Esophagus squamous epithelium (tissue), 5 donors: Measurements from ENCODE around the gene DNM3. TPM values are rescaled to one million over a fixed set of nuclear protein-coding genes. Genes with fewer than 3 reads are reported as not detected.

Experiments
- DNase-seq: peaks from one replicate; lab custom pipeline; 2025; lab: John Stamatoyannopoulos, UW
- H3K27ac ChIP-seq, 4 donors: fragments of 200-600 bp; sonication (generic); one replicate each; pipeline ENCODE4 v1.5.1; 2016 to 2019; ENCODE audit warnings: mild to moderate bottlenecking in 1 of 4
- H3K27me3 ChIP-seq, 4 donors: fragments of 200-600 bp; sonication (generic); 1 replicate in 3 of 4; 2 replicates in 1 of 4; pipeline versions ENCODE4 v1.5.1 to v1.6.0; 2017 to 2021; ENCODE audit warnings: antibody characterized with exemption in 1 of 4
- H3K36me3 ChIP-seq, 3 donors: fragments of 200-600 bp; sonication (generic); one replicate each; pipeline ENCODE4 v1.5.1; 2016 to 2019
- H3K4me1 ChIP-seq, 3 donors: fragments of 200-600 bp; sonication (generic); one replicate each; pipeline ENCODE4 v1.5.1; 2017 to 2019
- H3K4me3 ChIP-seq, 4 donors: fragments of 200-600 bp; sonication (generic); 1 replicate in 3 of 4; 2 replicates in 1 of 4; pipeline ENCODE4 v1.5.1; 2016 to 2019; ENCODE audit warnings: mild to moderate bottlenecking in 2 of 4, moderate library complexity in 1 of 4
- H3K9me3 ChIP-seq, 3 donors: fragments of 200-600 bp; sonication (generic); one replicate each; pipeline ENCODE4 v1.5.1; 2016 to 2019
- POLR2A ChIP-seq, 4 donors: fragments of 450-650 bp; IDR thresholded peaks; one replicate each; pipeline ENCODE4 v1.6.1; 2017; ENCODE audit warnings: antibody characterized with exemption in 4 of 4, mild to moderate bottlenecking in 4 of 4, moderate library complexity in 3 of 4
- WGBS, 2 donors: methylation state at CpG; one replicate each; pipeline ENCODE4 v1.1.5; 2018; 5-methylcytosine and 5-hydroxymethylcytosine counted together
- intact Hi-C: fragments of 100-400 bp; cut with DNase I; formaldehyde crosslinking; loops from one replicate; pipeline ENCODE4 v1.15.0; 2022
- total RNA-seq, 4 donors: library from RNA; depleted of rRNA; stranded (reverse); fragments of >200 nt; gene quantifications; one replicate each; pipeline ENCODE4 v1.1.0, GENCODE V29; 2016
- TF ChIP-seq, protein P1 (sequence below), 6 experiments: fragments of 450-650 bp in 4 of 6; fragments of 200-600 bp in 2 of 6; sonication (generic) in 2 of 6; IDR thresholded peaks; one replicate each; pipeline ENCODE4 v1.5.1; 2016 to 2019; ENCODE audit warnings: antibody characterized with exemption in 6 of 6, mild to moderate bottlenecking in 4 of 6, moderate library complexity in 4 of 6
- donor health status: DM: yes; HTN: yes; CAD: no.

The DNM3 gene
- total RNA-seq, 4 donors from 2014 or later: 0.91 to 3.2 (median 1.8) TPM

DNA sequence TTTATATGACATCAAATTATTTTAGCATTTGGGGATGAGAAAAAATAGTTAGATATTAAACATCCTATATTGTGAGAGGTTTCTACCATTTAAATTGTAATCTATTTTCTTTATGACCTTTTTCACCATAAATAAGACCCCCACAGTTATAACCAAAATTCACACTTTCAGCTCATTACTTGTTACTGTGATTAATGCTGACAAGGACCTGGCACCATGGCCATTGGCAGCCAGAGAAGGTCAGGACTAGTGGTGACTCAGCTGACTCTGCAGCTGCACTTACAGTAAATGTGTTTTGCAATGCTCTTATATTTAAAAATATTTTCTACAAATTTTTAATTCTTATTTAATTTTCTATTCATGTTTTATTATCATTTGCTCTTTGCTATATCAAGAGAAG lies 445.9 kb downstream of the DNM3 start:
- Histone ChIP-seq H3K9me3 (no peaks in the 10 kb centered on the region), H3K36me3 (no peaks in the 10 kb centered on the region), H3K27me3 (no peaks in the 10 kb centered on the region), H3K4me3 (no peak overlapping the region), H3K27ac (peak overlapping the region in 2 of 4 donors; percentile 11 to 64), H3K4me1 (peaks cover 0 to 18% (median 3%) of the 10 kb centered on the region in 3 donors)
- no peak for TF ChIP-seq POLR2A (IDR thresholded peaks at IDR 0.05)
- TF ChIP-seq, protein P1, sequence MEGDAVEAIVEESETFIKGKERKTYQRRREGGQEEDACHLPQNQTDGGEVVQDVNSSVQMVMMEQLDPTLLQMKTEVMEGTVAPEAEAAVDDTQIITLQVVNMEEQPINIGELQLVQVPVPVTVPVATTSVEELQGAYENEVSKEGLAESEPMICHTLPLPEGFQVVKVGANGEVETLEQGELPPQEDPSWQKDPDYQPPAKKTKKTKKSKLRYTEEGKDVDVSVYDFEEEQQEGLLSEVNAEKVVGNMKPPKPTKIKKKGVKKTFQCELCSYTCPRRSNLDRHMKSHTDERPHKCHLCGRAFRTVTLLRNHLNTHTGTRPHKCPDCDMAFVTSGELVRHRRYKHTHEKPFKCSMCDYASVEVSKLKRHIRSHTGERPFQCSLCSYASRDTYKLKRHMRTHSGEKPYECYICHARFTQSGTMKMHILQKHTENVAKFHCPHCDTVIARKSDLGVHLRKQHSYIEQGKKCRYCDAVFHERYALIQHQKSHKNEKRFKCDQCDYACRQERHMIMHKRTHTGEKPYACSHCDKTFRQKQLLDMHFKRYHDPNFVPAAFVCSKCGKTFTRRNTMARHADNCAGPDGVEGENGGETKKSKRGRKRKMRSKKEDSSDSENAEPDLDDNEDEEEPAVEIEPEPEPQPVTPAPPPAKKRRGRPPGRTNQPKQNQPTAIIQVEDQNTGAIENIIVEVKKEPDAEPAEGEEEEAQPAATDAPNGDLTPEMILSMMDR (IDR thresholded peaks at IDR 0.05): no peak
- no peak for DNase-seq
- intact Hi-C loops: loop anchor here (10.0 kb wide), 1 partner anchor 108 kb away; no protein-coding TSS in a partner anchor

DNA sequence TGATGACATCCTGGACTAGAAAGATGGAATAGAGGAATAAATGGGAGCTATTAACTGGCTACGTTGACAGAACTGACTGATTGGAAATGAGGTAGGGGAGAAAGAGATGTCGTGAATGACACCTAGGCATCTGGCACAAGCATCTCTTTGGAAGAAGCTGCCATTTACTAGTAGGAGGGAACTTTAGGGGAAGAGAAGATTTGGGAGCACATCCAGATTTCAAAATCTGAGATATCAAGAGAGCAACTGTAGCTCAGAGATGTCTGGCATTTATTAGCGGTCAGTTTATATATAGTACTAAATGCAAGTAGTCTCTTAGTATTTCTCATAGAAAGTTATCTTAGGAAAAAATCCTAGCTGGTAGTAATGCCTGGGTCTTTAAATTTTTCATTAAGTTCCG lies 447.3 kb downstream of the DNM3 start:
- Histone ChIP-seq H3K4me1 (peaks cover 0 to 18% (median 3%) of the 10 kb centered on the region in 3 donors), H3K4me3 (no peak overlapping the region), H3K27ac (no peak overlapping the region), H3K27me3 (no peaks in the 10 kb centered on the region), H3K36me3 (no peaks in the 10 kb centered on the region), H3K9me3 (no peaks in the 10 kb centered on the region)
- intact Hi-C loops: loop anchor here (10.0 kb wide), 1 partner anchor 106 kb away; no protein-coding TSS in a partner anchor
- DNase-seq: no peak
- TF ChIP-seq, protein P1 (IDR thresholded peaks at IDR 0.05): no peak
- no peak for TF ChIP-seq POLR2A (IDR thresholded peaks at IDR 0.05)
- WGBS, 2 donors: 91 to 92% methylated on average over 4 of the region's 4 CpGs

DNA sequence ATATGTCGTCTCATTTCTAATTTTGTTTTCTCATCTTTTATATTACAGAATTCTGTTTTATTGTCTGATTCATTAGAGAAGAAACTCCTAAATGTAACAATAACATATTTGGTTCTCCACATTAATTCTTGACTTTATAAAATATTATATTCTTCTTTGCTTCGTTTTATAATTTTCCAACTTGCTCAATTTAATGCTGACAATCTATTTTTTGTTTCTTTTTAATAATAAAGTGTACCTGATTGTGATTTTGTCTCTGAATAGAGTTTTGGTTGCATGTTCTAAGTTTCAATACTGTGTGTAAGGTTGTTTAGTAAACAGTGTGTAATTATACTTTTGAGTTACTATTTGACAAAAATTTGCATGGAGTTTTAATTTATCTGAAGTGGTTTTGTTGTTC lies 448.1 kb downstream of the DNM3 start:
- TF ChIP-seq, protein P1 (IDR thresholded peaks at IDR 0.05): no peak
- no peak for TF ChIP-seq POLR2A (IDR thresholded peaks at IDR 0.05)
- Histone ChIP-seq H3K4me3 (no peak overlapping the region), H3K9me3 (no peaks in the 10 kb centered on the region), H3K27me3 (no peaks in the 10 kb centered on the region), H3K36me3 (no peaks in the 10 kb centered on the region), H3K27ac (no peak overlapping the region), H3K4me1 (peaks cover 0 to 18% (median 3%) of the 10 kb centered on the region in 3 donors)
- DNase-seq: no peak
- WGBS, 2 donors: 84 to 85% methylated on average over 2 of the region's 2 CpGs
- intact Hi-C loops: loop anchor here (10.0 kb wide), 1 partner anchor 105 kb away; no protein-coding TSS in a partner anchor

DNA sequence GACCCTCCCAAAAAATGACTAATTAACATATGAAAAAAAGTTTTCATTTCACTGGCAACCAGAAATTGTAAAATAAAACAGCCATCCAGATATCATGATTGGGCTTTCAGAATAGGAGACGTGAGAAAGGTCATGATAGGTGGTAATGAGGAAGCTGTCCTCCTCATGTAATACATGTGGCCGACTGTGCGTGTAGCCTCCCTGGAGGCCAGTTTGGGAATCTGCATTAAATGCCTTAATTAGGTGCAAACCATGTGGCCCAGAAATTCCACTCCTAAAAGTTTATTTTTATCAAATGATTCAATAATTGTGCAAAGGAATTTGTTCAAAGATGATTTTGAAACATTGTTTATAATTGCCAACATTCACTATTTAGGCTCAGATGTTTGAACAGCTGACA lies 451.5 kb downstream of the DNM3 start:
- no peak overlapping the region for H3K4me3 ChIP-seq
- H3K27me3 ChIP-seq: no peaks in the 10 kb centered on the region
- no peak overlapping the region for H3K27ac ChIP-seq
- no peaks in the 10 kb centered on the region for H3K36me3 ChIP-seq
- TF ChIP-seq, protein P1 (IDR thresholded peaks at IDR 0.05): no peak
- TF ChIP-seq POLR2A (IDR thresholded peaks at IDR 0.05): no peak
- DNase-seq: no peak
- intact Hi-C loops: no loop called here
- 86 to 88% methylated on average over 3 of the region's 3 CpGs for WGBS, 2 donors
- H3K9me3 ChIP-seq: no peaks in the 10 kb centered on the region
- H3K4me1 ChIP-seq: peaks cover 0 to 3% (median 0%) of the 10 kb centered on the region in 3 donors

DNA sequence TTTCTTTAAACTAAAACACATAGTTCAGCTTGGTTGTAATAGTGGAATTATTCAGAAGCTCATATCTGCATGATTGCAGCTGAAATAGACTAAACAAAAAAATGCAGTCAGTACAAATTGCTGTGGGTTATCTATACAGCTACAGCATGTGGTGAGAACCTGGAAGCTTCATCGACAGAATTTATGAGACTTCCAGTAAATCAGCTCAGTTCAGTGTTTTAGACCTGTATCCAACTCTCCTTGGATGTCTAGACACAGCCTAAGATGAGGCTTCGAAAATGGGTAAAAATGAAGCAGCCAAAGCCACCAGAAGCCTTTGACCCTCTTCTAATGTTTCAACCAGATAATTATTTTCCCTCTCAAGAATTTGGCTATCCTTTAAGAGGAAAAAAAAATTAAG lies 452.1 kb downstream of the DNM3 start:
- TF ChIP-seq, protein P1 (IDR thresholded peaks at IDR 0.05): no peak
- TF ChIP-seq POLR2A (IDR thresholded peaks at IDR 0.05): no peak
- H3K27me3 ChIP-seq: no peaks in the 10 kb centered on the region
- no peak overlapping the region for H3K27ac ChIP-seq
- H3K9me3 ChIP-seq: no peaks in the 10 kb centered on the region
- no peak for DNase-seq
- H3K36me3 ChIP-seq: no peaks in the 10 kb centered on the region
- 79 to 83% methylated on average over 2 of the region's 2 CpGs for WGBS, 2 donors
- no peaks in the 10 kb centered on the region for H3K4me1 ChIP-seq
- intact Hi-C loops: no loop called here
- H3K4me3 ChIP-seq: no peak overlapping the region
